ENCODE measurements around the gene MYL12B.
"Not testable (repeated sequence)": the region's sequence is repeated elsewhere in the genome, so short reads cannot be mapped to it uniquely, and the experiment has no call there.

Gene MYL12B

GRCh38 chr18:3297025-3297984 lies 35.4 kb downstream of the MYL12B start:
- DNase-seq (ENCODE audit: low spot score) = peak; percentile 59

GRCh38 chr18:3304832-3305231 lies 42.9 kb downstream of the MYL12B start:
- DNase-seq (ENCODE audit: low spot score) = no peak

- peak; percentile 92 for DNase-seq (ENCODE audit: low spot score)
Observed at GRCh38 chr18:3305354-3305762, 43.4 kb downstream of the MYL12B start.

GRCh38 chr18:3305933-3306332 lies 44.0 kb downstream of the MYL12B start:
- no peak for DNase-seq (ENCODE audit: low spot score)

- DNase-seq (ENCODE audit: low spot score) = no peak
Observed at GRCh38 chr18:3306391-3306790, 44.5 kb downstream of the MYL12B start.

GRCh38 chr18:3313685-3314084 lies 51.8 kb downstream of the MYL12B start:
- no peak for DNase-seq (ENCODE audit: low spot score)

- not testable (repeated sequence) for DNase-seq (ENCODE audit: low spot score)
Observed at GRCh38 chr18:3315344-3315743, 53.4 kb downstream of the MYL12B start.

- no peak for DNase-seq (ENCODE audit: low spot score)
Observed at GRCh38 chr18:3319399-3319798, 57.5 kb downstream of the MYL12B start.

- no peak for DNase-seq (ENCODE audit: low spot score)
Observed at GRCh38 chr18:3319894-3320454, 58.0 kb downstream of the MYL12B start.

- DNase-seq (ENCODE audit: low spot score) = peak; percentile 68
Observed at GRCh38 chr18:3321133-3321812, 59.3 kb downstream of the MYL12B start.

- peak; percentile 25 for DNase-seq (ENCODE audit: low spot score)
Observed at GRCh38 chr18:3323900-3324299, 62.0 kb downstream of the MYL12B start.
